Neutrophil (primary cell): ENCODE results near the gene TCN2.

Experiments used
- H3K27ac ChIP-seq: fragments of 200-600 bp; sonication (generic); 2 replicates; pipeline ENCODE4 v1.5.1; 2016; ENCODE audit warnings: mild to moderate bottlenecking, moderate library complexity
- H3K27me3 ChIP-seq: fragments of 200-600 bp; sonication (generic); 2 replicates; pipeline ENCODE4 v1.6.0; 2016; ENCODE audit warnings: mild to moderate bottlenecking
- H3K36me3 ChIP-seq: fragments of 200-600 bp; sonication (generic); 2 replicates; pipeline ENCODE4 v1.5.1; 2017
- H3K4me1 ChIP-seq, 2 experiments: fragments of 200-600 bp in 1 of 2; sonication (generic) in 1 of 2; 1 replicate in 1 of 2; 2 replicates in 1 of 2; pipeline versions ENCODE4 v1.5.1 to v1.6.1; 2013 to 2016; ENCODE audit warnings: low read depth in 1 of 2, low read length in 1 of 2, mild to moderate bottlenecking in 1 of 2, moderate library complexity in 1 of 2; ENCODE audit not compliant: control insufficient read depth in 1 of 2, insufficient read depth in 1 of 2
- H3K4me3 ChIP-seq, 2 experiments: fragments of 200-600 bp in 1 of 2; sonication (generic) in 1 of 2; 1 replicate in 1 of 2; 2 replicates in 1 of 2; pipeline ENCODE4 v1.5.1; 2013 to 2016; ENCODE audit warnings: low read depth in 1 of 2, low read length in 1 of 2, mild to moderate bottlenecking in 1 of 2, moderate library complexity in 1 of 2
- H3K9me3 ChIP-seq: fragments of 200-600 bp; sonication (generic); 2 replicates; pipeline ENCODE4 v1.5.1; 2016
- CTCF ChIP-seq: fragments of 200-600 bp; sonication (generic); IDR thresholded peaks from 2 replicates; pipeline ENCODE4 v1.5.1; 2016; ENCODE audit warnings: antibody characterized with exemption

TCN2 gene

GRCh38 chr22:30635273-30636225 lies 28.6 kb downstream of the TCN2 start, which contains the start of gene SLC35E4:
SLC35E4 (plus strand) TSS chr22:30635781; CDS start chr22:30636451, 670 bp downstream.
- Histone ChIP-seq H3K4me1 (peaks cover 20 to 25% of the 10 kb centered on the region in 2 experiments), H3K9me3 (no peaks in the 10 kb centered on the region), H3K27me3 (peaks cover 46% of the 10 kb centered on the region), H3K27ac (peak within 1 kb of the TSS; percentile 68), H3K4me3 (peak within 1 kb of the TSS; percentile 59 to 68), H3K36me3 (no peaks in the 10 kb centered on the region)
- peak; percentile 30 for TF ChIP-seq CTCF

- Histone ChIP-seq H3K27ac (no peak overlapping the region), H3K9me3 (no peaks in the 10 kb centered on the region)
Measured at GRCh38 chr22:30636226-30637077, 29.5 kb downstream of the TCN2 start.

GRCh38 chr22:30637701-30638114 lies 30.7 kb downstream of the TCN2 start:
- Histone ChIP-seq H3K27me3 (peaks cover 46% of the 10 kb centered on the region), H3K36me3 (no peaks in the 10 kb centered on the region), H3K9me3 (no peaks in the 10 kb centered on the region), H3K4me3 (no peak overlapping the region), H3K4me1 (peaks cover 20 to 25% of the 10 kb centered on the region in 2 experiments), H3K27ac (no peak overlapping the region)
- TF ChIP-seq CTCF, result no peak

More at GRCh38 chr22:30636226-30637077, 29.5 kb downstream of the TCN2 start:
- H3K4me3 ChIP-seq, result peak overlapping the region; percentile 59 to 68
- H3K4me1 ChIP-seq, result peaks cover 20 to 25% of the 10 kb centered on the region in 2 experiments
- TF ChIP-seq CTCF, result no peak
- H3K27me3 ChIP-seq, result peaks cover 46% of the 10 kb centered on the region
- H3K36me3 ChIP-seq, result no peaks in the 10 kb centered on the region

- no peak overlapping the region for H3K27ac ChIP-seq
- peaks cover 10 to 14% of the 10 kb centered on the region in 2 experiments for H3K4me1 ChIP-seq
- H3K27me3 ChIP-seq, result peaks cover 27% of the 10 kb centered on the region
- H3K36me3 ChIP-seq, result no peaks in the 10 kb centered on the region
- TF ChIP-seq CTCF, result no peak
- H3K9me3 ChIP-seq, result no peaks in the 10 kb centered on the region
- no peak overlapping the region for H3K4me3 ChIP-seq
Measured at GRCh38 chr22:30640361-30640760, 33.4 kb downstream of the TCN2 start.

- Histone ChIP-seq H3K4me1 (peaks cover 6 to 8% of the 10 kb centered on the region in 2 experiments), H3K4me3 (no peak overlapping the region), H3K36me3 (no peaks in the 10 kb centered on the region), H3K27ac (no peak overlapping the region), H3K9me3 (no peaks in the 10 kb centered on the region), H3K27me3 (peaks cover 21% of the 10 kb centered on the region)
- TF ChIP-seq CTCF, result no peak
Measured at GRCh38 chr22:30640839-30641430, 34.0 kb downstream of the TCN2 start.
